CD4-positive, alpha-beta T cell treated with Interferon gamma for 1 hour (primary cell): ENCODE results near the gene PUSL1.

Experiments used
- DNase-seq: peaks from one replicate; pipeline ENCODE4 v3.0.0-alpha.2; 2020

The PUSL1 gene

DNA sequence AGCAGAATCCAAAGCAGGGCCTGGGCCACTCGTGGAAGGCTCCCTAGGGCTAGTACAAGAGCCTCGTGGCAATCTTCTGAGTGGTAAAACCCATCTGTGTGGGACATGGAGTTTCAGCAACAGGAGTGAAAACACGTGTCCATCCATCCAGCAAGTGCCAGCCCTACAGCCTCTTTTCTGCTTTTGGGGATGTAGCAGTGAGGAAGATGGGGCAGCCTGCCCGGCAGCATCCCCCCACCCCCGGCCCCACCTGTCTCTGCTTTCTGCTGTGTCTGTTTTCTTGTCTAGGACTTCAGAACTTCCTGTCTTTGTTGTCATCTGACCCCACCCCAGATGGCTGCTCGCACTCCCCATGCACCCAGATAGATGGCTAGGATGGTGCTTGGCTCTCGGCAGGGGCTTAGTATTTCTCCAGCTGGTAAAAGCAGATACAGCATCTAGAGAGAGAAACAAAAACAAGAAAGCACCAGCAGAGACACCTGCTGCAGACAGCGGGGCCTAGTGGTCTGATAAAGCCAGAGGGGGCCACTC is 17.7 kb downstream of the PUSL1 start:
- no peak for DNase-seq

GRCh38 chr1:1327291-1327690 is 18.9 kb downstream of the PUSL1 start:
- DNase-seq, result no peak

DNA sequence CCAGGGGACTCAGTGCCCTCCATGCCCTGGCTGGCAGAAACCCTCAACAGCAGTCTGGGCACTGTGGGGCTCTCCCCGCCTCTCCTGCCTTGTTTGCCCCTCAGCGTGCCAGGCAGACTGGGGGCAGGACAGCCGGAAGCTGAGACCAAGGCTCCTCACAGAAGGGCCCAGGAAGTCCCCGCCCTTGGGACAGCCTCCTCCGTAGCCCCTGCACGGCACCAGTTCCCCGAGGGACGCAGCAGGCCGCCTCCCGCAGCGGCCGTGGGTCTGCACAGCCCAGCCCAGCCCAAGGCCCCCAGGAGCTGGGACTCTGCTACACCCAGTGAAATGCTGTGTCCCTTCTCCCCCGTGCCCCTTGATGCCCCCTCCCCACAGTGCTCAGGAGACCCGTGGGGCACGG is 19.9 kb downstream of the PUSL1 start:
- no peak for DNase-seq

DNA sequence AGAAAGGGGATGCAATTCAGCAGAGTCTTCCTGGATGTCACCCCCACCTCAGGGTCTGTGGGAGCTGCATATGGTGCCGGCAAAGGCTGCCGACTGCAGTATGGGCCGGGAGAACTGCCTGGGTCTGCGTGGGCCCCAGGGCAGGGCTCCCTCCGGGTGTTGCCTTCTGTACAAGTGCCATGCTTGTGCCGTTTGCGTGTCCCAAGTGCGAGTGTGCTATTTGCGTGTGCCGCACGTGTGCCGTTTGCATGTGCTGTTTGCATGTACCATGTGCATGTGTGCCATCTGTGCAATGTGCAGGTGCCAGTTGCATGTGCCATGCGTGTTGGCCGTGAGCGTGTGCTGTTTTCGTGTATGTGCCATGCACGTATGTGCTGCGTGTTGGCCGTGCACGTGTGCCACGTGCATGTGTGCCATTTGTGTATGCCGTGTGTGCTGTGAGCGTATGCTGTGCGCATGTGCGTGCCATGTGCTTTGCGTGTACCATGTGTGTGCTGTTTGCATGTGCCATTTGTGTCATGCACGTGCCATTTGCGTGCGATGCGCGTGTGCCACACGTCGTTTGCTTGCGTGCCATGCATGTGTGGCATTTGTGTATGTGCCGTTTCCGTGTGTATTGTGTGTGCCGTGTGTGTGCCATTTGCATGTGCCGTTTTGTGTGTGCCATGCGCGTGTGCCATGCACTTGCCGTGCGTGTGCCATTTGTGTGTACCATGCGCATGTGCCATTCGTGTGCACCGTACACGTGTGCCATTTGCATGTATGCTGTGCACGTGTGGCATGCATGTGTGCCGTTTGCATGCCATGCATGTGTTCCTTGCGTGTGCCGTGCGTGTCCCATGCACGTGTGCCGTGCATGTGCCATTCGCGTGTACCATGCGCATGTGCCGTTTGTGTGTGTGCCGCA is 21.2 kb downstream of the PUSL1 start:
- no peak for DNase-seq

GRCh38 chr1:1330366-1331067 is 22.1 kb downstream of the PUSL1 start:
- DNase-seq, result no peak

DNA sequence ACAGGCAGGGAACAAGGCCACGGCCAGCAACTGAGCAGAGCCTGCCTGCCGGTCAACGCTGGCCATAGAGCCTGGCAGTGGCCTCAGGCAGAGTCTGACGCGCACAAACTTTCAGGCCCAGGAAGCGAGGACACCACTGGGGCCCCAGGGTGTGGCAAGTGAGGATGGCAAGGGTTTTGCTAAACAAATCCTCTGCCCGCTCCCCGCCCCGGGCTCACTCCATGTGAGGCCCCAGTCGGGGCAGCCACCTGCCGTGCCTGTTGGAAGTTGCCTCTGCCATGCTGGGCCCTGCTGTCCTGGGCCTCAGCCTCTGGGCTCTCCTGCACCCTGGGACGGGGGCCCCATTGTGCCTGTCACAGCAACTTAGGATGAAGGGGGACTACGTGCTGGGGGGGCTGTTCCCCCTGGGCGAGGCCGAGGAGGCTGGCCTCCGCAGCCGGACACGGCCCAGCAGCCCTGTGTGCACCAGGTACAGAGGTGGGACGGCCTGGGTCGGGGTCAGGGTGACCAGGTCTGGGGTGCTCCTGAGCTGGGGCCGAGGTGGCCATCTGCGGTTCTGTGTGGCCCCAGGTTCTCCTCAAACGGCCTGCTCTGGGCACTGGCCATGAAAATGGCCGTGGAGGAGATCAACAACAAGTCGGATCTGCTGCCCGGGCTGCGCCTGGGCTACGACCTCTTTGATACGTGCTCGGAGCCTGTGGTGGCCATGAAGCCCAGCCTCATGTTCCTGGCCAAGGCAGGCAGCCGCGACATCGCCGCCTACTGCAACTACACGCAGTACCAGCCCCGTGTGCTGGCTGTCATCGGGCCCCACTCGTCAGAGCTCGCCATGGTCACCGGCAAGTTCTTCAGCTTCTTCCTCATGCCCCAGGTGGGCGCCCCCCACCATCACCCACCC is 22.9 kb downstream of the PUSL1 start, which contains the start of gene TAS1R3:
TSS of gene TAS1R3 (plus strand) at position 213 of the 898 bp plus-strand sequence. CDS start at position 279, 66 bp downstream.
- no peak for DNase-seq

DNA sequence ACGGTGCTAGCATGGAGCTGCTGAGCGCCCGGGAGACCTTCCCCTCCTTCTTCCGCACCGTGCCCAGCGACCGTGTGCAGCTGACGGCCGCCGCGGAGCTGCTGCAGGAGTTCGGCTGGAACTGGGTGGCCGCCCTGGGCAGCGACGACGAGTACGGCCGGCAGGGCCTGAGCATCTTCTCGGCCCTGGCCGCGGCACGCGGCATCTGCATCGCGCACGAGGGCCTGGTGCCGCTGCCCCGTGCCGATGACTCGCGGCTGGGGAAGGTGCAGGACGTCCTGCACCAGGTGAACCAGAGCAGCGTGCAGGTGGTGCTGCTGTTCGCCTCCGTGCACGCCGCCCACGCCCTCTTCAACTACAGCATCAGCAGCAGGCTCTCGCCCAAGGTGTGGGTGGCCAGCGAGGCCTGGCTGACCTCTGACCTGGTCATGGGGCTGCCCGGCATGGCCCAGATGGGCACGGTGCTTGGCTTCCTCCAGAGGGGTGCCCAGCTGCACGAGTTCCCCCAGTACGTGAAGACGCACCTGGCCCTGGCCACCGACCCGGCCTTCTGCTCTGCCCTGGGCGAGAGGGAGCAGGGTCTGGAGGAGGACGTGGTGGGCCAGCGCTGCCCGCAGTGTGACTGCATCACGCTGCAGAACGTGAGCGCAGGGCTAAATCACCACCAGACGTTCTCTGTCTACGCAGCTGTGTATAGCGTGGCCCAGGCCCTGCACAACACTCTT is 23.8 kb downstream of the PUSL1 start:
- no peak for DNase-seq

DNA sequence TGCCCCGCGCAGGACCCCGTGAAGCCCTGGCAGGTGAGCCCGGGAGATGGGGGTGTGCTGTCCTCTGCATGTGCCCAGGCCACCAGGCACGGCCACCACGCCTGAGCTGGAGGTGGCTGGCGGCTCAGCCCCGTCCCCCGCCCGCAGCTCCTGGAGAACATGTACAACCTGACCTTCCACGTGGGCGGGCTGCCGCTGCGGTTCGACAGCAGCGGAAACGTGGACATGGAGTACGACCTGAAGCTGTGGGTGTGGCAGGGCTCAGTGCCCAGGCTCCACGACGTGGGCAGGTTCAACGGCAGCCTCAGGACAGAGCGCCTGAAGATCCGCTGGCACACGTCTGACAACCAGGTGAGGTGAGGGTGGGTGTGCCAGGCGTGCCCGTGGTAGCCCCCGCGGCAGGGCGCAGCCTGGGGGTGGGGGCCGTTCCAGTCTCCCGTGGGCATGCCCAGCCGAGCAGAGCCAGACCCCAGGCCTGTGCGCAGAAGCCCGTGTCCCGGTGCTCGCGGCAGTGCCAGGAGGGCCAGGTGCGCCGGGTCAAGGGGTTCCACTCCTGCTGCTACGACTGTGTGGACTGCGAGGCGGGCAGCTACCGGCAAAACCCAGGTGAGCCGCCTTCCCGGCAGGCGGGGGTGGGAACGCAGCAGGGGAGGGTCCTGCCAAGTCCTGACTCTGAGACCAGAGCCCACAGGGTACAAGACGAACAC is 24.5 kb downstream of the PUSL1 start:
- no peak for DNase-seq

- no peak for DNase-seq
Measured at GRCh38 chr1:1333551-1334241, 25.3 kb downstream of the PUSL1 start.

GRCh38 chr1:1334835-1335234 is 26.4 kb downstream of the PUSL1 start:
- DNase-seq, result no peak

DNA sequence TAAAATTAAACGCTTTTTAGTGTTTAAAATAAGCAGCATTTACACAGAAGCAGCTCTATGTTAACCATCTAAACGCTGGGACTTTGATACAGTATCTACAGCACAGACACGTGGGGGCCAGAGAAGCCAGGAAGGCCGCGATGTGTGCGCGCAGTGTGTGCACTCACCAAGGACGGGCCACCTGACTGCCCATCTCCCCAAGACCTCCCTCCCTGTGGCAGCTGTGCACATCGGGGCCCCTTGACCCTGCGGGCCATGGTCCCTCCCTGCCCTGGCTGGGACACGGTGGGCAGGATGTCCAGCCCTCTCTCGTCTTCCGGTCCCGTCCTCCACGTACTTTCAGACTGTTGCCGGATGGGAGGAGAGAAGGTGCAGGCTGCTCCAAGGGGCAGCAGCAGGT is 26.9 kb downstream of the PUSL1 start:
- DNase-seq, result no peak

- DNase-seq, result no peak
Measured at GRCh38 chr1:1335792-1336248, 27.4 kb downstream of the PUSL1 start.

GRCh38 chr1:1336446-1336845 is 28.0 kb downstream of the PUSL1 start:
- DNase-seq, result no peak

- no peak for DNase-seq
Measured at GRCh38 chr1:1336931-1337792, 28.8 kb downstream of the PUSL1 start.

- no peak for DNase-seq
Measured at GRCh38 chr1:1337793-1338147, 29.4 kb downstream of the PUSL1 start.

GRCh38 chr1:1338278-1338677 is 29.9 kb downstream of the PUSL1 start:
- DNase-seq, result no peak

GRCh38 chr1:1340185-1340584 is 31.8 kb downstream of the PUSL1 start:
- no peak for DNase-seq

DNA sequence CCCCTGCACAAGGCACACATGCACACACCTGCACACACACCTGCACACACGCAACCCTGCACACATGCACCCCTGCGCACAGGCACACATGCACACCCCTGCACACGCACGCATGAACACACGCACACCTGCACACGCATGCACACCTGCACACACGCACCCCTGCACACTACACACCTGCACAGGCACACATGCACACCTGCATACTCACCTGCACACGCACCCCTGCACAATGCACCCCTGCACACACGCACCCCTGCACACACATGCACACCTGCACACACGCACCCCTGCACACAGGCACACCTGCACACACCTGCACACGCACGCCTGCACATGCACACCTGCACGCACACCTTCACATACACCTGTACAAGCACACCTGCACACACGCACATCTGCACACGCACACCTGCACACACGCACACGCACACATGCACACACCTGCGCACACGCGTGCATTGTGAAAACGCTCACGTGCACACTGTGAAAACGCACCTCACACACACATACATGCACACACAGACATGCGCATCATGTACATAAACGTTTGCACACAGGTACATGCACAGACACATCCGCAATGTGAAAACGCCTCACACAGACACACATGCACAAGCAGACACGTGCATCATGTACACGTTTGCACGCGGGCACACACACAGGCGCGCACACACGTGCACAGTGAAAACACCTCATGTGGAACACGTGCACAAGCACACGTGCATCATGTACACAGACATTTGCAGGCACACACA is 32.6 kb downstream of the PUSL1 start:
- no peak for DNase-seq

- DNase-seq, result no peak
Measured at GRCh38 chr1:1341549-1342021, 33.2 kb downstream of the PUSL1 start.
